Measurements from ENCODE around the gene CASKIN1.

CASKIN1 gene

GRCh38 chr16:2156849-2157224 is 39.6 kb downstream of the CASKIN1 start:
- Mint-ChIP-seq H3K36me3 (ENCODE audit: low read depth) (peaks cover 35% of the 10 kb centered on the region), H3K27me3 (peaks cover 3% of the 10 kb centered on the region), H3K27ac (peak overlapping the region; percentile 91), H3K4me1 (peaks cover 36% of the 10 kb centered on the region), H3K4me3 (peak overlapping the region; percentile 93), H3K9me3 (no peaks in the 10 kb centered on the region)
- ATAC-seq = no peak
- DNase-seq = no peak

GRCh38 chr16:2155977-2156848 is 40.2 kb downstream of the CASKIN1 start:
- Mint-ChIP-seq H3K4me3 (peak overlapping the region; percentile 93), H3K9me3 (no peaks in the 10 kb centered on the region), H3K4me1 (peaks cover 40% of the 10 kb centered on the region), H3K36me3 (ENCODE audit: low read depth) (peaks cover 42% of the 10 kb centered on the region), H3K27me3 (peaks cover 3% of the 10 kb centered on the region), H3K27ac (peak overlapping the region; percentile 91)
- DNase-seq (peak; percentile 31), ATAC-seq (no peak)

GRCh38 chr16:2155091-2155950 is 41.1 kb downstream of the CASKIN1 start, which contains the start of gene TRAF7:
Gene TRAF7, plus strand, starts transcription at chr16:2155782. Its CDS starts 8,139 bp downstream, at chr16:2163921.
- peaks cover 44% of the 10 kb centered on the region for H3K36me3 Mint-ChIP-seq (ENCODE audit: low read depth)
- peaks cover 3% of the 10 kb centered on the region for H3K27me3 Mint-ChIP-seq
- DNase-seq = peak; percentile 96
- H3K4me3 Mint-ChIP-seq = peak within 1 kb of the TSS; percentile 93
- peaks cover 43% of the 10 kb centered on the region for H3K4me1 Mint-ChIP-seq
- peak; percentile 90 for ATAC-seq
- H3K9me3 Mint-ChIP-seq = no peaks in the 10 kb centered on the region
- peak within 1 kb of the TSS; percentile 98 for H3K27ac Mint-ChIP-seq

DNA sequence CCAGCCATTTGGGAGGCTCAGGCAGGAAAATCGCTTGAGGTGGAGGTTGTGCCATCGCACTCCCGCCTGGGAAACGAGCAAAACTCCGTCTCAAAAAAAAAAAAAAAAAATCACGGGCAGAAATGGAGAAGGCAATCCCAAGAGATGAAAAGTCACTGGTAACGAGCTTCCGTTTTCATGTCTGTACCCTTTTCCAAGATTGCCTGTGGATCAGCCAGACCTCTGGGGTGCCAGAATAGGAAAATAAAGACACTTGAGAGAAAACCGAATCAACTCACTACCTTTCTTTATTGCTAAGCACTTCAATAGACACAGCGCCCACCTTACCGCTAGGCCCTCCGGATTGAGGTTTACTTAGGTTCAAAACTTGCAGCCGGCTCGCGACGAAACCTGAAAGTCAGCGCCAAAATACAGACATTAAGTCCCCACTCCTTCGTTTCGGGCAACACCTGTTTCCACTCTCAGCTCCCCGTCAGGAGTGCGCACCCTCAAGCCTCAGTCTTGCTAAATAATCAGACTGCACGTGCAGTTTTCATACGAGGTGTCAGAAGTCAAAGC is 41.8 kb downstream of the CASKIN1 start:
- DNase-seq (peak; percentile 40), ATAC-seq (no peak)
- Mint-ChIP-seq H3K9me3 (no peaks in the 10 kb centered on the region), H3K36me3 (ENCODE audit: low read depth) (peaks cover 44% of the 10 kb centered on the region), H3K27me3 (peaks cover 3% of the 10 kb centered on the region), H3K4me1 (peaks cover 48% of the 10 kb centered on the region), H3K27ac (peak overlapping the region; percentile 98), H3K4me3 (peak overlapping the region; percentile 93)

- no peak for ATAC-seq
- H3K27ac Mint-ChIP-seq = peak overlapping the region; percentile 98
- peak overlapping the region; percentile 93 for H3K4me3 Mint-ChIP-seq
- no peaks in the 10 kb centered on the region for H3K9me3 Mint-ChIP-seq
- H3K36me3 Mint-ChIP-seq (ENCODE audit: low read depth) = peaks cover 44% of the 10 kb centered on the region
- peak; percentile 45 for DNase-seq
- H3K4me1 Mint-ChIP-seq = peaks cover 44% of the 10 kb centered on the region
- peaks cover 3% of the 10 kb centered on the region for H3K27me3 Mint-ChIP-seq
Measured at GRCh38 chr16:2152695-2153506, 43.5 kb downstream of the CASKIN1 start.

- Mint-ChIP-seq H3K9me3 (no peaks in the 10 kb centered on the region), H3K36me3 (ENCODE audit: low read depth) (peaks cover 44% of the 10 kb centered on the region), H3K27ac (peak overlapping the region; percentile 98), H3K27me3 (peaks cover 3% of the 10 kb centered on the region), H3K4me1 (peaks cover 32% of the 10 kb centered on the region), H3K4me3 (peak overlapping the region; percentile 93)
- DNase-seq (peak; percentile 25), ATAC-seq (no peak)
Measured at GRCh38 chr16:2151188-2152091, 45.0 kb downstream of the CASKIN1 start.

DNA sequence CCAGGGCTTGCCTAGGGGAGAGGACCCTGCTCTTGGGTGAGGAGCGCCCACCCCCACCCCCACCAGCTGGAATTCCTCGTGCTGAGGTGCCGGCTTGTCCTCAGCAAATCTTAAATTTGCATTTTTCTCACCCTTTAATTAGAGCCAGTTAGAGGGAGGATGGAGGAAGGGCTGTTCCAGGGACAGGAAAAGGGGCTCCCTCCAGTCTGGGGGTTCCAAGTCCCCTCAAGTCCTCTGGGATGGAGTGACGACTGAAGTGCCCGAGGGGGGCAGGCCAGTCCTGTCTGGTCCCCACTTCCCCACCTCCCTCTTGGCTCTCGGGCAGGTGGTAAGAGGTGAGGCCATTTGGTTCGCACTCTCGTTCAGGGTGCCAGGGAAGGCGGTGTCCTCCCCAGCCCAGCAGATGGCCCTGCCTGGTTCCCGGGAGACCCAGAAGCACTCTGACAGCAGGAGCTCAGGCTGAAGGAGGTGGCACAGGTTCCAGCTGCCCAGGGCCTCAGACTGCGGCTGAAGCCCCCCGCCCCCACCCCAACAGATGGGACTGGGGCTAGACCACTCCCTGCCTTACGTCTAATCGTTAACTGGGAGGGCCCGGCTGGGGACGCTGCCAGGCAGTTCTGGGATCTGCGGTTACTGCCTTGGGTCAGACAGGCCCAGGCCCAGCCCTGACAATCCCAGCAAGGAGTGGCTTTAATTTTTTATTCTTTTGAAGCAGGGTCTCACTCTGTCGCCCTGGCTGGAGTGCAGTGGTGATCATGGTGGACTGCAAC is 45.8 kb downstream of the CASKIN1 start:
- ATAC-seq (no peak), DNase-seq (peak; percentile 56)
- Mint-ChIP-seq H3K27me3 (peaks cover 3% of the 10 kb centered on the region), H3K27ac (peak overlapping the region; percentile 98), H3K9me3 (no peaks in the 10 kb centered on the region), H3K4me1 (peaks cover 29% of the 10 kb centered on the region), H3K36me3 (ENCODE audit: low read depth) (peaks cover 44% of the 10 kb centered on the region), H3K4me3 (peak overlapping the region; percentile 93)

DNA sequence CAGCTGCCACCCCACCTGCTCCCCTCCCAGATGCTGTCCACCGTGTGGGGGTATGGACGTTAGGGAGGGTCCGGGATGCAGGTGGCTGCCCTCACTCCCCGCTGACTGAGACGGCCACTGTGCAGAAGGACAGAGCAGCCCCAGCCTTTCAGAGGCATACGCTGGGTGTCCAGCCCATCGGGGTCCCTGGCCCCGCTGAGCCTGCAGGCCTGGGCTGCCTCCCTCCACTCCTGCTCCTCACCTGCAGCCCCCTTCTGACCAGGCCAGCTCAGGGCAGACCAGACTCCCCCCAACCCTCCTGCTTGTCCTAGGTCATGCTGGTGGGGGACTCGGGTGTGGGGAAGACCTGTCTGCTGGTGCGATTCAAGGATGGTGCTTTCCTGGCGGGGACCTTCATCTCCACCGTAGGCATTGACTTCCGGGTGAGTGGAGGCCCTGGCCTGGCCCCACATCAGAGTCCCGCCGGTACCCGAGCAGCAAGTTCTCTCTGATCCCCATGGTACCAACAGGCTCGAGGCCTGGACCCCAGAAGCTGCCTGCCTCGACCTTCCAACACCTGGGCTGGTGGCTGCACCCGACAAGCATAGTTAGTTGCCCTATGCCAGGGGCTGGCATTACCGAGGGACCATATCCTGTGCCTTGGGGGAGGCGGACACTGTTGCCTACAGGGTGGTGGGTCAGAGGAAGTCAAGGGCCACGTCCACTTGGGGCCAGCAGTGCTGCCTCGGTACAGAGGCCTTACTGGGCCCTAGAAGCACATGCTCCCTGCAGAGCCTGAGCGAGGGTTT is 46.6 kb downstream of the CASKIN1 start:
- H3K4me3 Mint-ChIP-seq = peak overlapping the region; percentile 38
- ATAC-seq = peak; percentile 13
- peaks cover 23% of the 10 kb centered on the region for H3K4me1 Mint-ChIP-seq
- peak; percentile 36 for DNase-seq
- H3K27me3 Mint-ChIP-seq = no peaks in the 10 kb centered on the region
- H3K36me3 Mint-ChIP-seq (ENCODE audit: low read depth) = peaks cover 39% of the 10 kb centered on the region
- peak overlapping the region; percentile 18 for H3K27ac Mint-ChIP-seq
- no peaks in the 10 kb centered on the region for H3K9me3 Mint-ChIP-seq

GRCh38 chr16:2148714-2149629 is 47.4 kb downstream of the CASKIN1 start:
- Mint-ChIP-seq H3K27me3 (no peaks in the 10 kb centered on the region), H3K9me3 (no peaks in the 10 kb centered on the region), H3K4me3 (peak overlapping the region; percentile 26), H3K36me3 (ENCODE audit: low read depth) (peaks cover 30% of the 10 kb centered on the region), H3K4me1 (peaks cover 19% of the 10 kb centered on the region), H3K27ac (no peak overlapping the region)
- ATAC-seq (peak; percentile 0), DNase-seq (peak; percentile 57)

DNA sequence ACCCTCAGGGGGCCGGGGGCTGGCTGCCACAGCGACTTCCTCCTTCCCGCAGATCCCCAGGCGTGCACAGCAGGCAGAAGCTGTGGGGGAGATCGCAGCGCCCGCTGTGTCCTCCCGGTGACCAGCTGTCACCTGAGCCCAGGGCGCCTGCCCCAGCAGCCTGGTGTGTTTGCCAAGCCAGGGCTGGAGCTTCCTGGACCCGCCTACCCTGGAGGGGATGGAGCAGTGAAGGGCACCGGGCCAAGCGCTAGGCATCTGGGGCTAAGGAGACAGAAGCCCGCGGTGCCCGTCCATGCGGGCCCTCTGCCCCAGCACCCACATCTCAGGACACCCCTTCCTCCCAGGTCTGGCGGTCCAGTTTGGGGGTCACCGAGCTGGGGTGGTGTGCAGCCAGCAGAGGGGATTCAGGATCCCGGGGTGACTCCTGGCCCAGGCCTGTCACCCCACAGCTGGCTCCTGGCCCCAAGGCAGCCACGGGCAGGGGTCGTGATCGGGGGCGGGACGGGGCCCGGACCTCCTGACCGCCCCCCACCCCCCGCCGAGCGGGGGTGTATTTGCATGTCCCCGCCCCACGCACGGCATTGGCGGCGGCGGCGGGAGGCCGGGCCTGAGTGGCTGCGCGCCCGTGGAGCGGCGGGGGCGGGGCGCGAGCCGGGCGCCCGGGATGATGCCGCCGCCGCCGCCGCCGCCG is 48.3 kb downstream of the CASKIN1 start, which contains the start of gene RAB26:
Gene RAB26 (plus strand): TSS at position 645 of the 691 bp plus-strand sequence. CDS start 159 bp downstream, outside the sequence.
- no peak for ATAC-seq
- peaks cover 19% of the 10 kb centered on the region for H3K4me1 Mint-ChIP-seq
- no peaks in the 10 kb centered on the region for H3K27me3 Mint-ChIP-seq
- no peaks in the 10 kb centered on the region for H3K9me3 Mint-ChIP-seq
- DNase-seq = peak; percentile 52
- H3K36me3 Mint-ChIP-seq (ENCODE audit: low read depth) = peaks cover 22% of the 10 kb centered on the region
- no peak within 1 kb of the TSS for H3K27ac Mint-ChIP-seq
- peak within 1 kb of the TSS; percentile 26 for H3K4me3 Mint-ChIP-seq

DNA sequence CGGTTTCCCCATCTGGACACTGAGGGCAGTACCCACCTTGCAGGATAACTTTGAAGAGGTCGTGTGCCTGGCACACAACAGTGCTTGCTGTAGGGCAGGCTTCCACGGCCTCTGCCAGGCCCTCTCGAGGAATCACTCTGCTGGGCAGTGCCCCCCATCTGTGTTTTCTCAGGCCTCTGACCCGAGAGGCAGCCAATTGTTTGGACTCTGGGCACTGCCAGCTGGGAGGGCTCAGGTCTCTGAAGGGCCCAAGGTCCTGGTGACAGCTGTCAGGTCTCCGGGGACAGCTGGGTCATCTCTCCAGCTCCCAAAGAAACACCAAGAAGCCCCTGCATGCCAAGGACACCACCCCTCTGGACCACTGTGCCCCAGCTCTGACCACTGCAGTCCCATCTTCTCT is 49.0 kb downstream of the CASKIN1 start:
- Mint-ChIP-seq H3K4me1 (peaks cover 18% of the 10 kb centered on the region), H3K4me3 (no peak overlapping the region), H3K27me3 (no peaks in the 10 kb centered on the region), H3K27ac (no peak overlapping the region), H3K9me3 (no peaks in the 10 kb centered on the region), H3K36me3 (ENCODE audit: low read depth) (peaks cover 14% of the 10 kb centered on the region)
- ATAC-seq (no peak), DNase-seq (no peak)
